Thyroid gland (tissue), 4 donors: ENCODE results near the gene IKZF4.

Experiments
- POLR2A ChIP-seq, 2 donors: fragments of 450-650 bp; IDR thresholded peaks; one replicate each; pipeline ENCODE4 v1.6.1; 2017; ENCODE audit warnings: antibody characterized with exemption in 2 of 2, mild to moderate bottlenecking in 2 of 2, moderate library complexity in 1 of 2
- TF ChIP-seq, protein P1 (sequence below), 6 experiments: fragments of 200-600 bp in 3 of 6; fragments of 450-650 bp in 3 of 6; sonication (generic) in 3 of 6; IDR thresholded peaks; one replicate each; pipeline ENCODE4 v1.5.1; 2016 to 2019; ENCODE audit warnings: antibody characterized with exemption in 6 of 6, mild to moderate bottlenecking in 2 of 6, inconsistent platforms in 1 of 6, moderate library complexity in 1 of 6

DNA sequence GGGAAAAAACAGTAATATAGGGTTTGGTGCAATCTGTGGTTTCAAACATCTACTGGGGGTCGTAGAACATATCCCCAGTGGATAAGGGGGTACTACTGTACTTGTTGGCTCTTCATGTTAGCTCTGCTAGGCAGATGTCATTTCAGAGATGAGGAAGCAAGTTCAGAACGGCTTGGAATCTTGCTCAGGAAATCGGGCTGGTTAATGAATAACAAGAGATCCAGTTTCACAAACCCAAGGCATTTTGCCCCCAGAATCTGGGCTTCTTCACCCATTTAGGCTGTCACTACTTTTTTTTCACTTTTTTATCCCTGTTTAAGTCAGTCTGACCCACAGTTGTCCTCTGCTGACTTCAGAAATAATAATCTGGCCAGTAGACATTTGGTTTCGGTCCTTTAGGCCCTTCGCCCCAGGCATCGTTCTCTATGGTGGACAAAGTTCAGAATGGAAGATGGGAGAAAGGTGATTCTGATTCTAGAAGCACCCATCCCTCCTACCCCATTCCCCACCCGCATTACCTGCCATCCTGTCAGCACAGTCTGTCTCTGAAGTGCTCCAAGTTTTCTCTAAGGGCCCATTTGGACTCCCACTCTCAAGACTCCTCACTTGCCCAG is 19.2 kb upstream of the IKZF4 start:
- TF ChIP-seq, protein P1, sequence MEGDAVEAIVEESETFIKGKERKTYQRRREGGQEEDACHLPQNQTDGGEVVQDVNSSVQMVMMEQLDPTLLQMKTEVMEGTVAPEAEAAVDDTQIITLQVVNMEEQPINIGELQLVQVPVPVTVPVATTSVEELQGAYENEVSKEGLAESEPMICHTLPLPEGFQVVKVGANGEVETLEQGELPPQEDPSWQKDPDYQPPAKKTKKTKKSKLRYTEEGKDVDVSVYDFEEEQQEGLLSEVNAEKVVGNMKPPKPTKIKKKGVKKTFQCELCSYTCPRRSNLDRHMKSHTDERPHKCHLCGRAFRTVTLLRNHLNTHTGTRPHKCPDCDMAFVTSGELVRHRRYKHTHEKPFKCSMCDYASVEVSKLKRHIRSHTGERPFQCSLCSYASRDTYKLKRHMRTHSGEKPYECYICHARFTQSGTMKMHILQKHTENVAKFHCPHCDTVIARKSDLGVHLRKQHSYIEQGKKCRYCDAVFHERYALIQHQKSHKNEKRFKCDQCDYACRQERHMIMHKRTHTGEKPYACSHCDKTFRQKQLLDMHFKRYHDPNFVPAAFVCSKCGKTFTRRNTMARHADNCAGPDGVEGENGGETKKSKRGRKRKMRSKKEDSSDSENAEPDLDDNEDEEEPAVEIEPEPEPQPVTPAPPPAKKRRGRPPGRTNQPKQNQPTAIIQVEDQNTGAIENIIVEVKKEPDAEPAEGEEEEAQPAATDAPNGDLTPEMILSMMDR (IDR thresholded peaks at IDR 0.05): no peak
- TF ChIP-seq POLR2A (IDR thresholded peaks at IDR 0.05): no peak
